HL-60/S4 (cell line): ENCODE data around the gene ADARB2.
"Not testable (repeated sequence)": the region's sequence is repeated elsewhere in the genome, so short reads cannot be mapped to it uniquely, and the experiment has no call there.

Experiments used
- in situ Hi-C: fragments of 300-500 bp; cut with MboI; formaldehyde crosslinking; loops from 2 replicates; pipeline ENCODE4 v1.14.3; 2022; ENCODE audit warnings: low sequenced_read_pairs

ADARB2 gene

GRCh38 chr10:1219874-1220273 lies 517.5 kb downstream of the ADARB2 start:
- in situ Hi-C loops: not testable (repeated sequence)

GRCh38 chr10:1217661-1218060 lies 519.7 kb downstream of the ADARB2 start:
- in situ Hi-C loops: no loop called here

GRCh38 chr10:1217237-1217587 lies 520.1 kb downstream of the ADARB2 start:
- in situ Hi-C loops: no loop called here

DNA sequence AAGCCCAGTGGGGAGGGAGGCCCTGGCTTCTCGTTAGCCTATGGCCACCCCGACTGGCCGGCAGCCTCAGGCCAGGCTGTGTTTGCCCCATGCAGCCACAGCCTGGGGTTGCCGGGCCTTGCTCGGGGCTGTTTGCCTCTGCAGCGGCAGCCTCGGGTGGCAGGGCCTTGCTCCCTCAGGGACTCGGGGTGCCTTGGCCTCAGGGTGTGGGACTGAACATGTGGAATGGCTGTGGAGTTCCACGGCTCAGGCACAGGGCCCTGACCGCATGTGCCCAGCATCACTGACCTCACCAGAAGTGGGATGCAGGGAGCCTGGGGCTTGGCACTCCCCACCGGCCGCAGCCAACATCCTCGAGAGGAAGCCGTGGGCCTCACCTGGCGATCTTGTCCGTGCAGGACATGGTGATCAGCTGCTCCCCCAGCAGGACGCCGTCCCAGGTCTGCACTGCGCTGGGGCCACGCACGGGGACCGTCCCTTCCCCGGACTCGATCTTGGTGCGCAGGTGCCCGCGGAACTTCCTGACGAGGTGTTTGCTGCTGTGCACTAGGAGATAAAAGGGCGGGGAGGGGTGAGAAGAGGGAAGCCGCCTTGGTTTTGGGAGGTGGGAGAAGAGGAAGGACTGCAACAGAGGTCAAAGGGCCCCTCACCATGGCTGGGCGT lies 520.6 kb downstream of the ADARB2 start:
- in situ Hi-C loops: no loop called here

GRCh38 chr10:1215862-1216573 lies 521.3 kb downstream of the ADARB2 start:
- in situ Hi-C loops: no loop called here

DNA sequence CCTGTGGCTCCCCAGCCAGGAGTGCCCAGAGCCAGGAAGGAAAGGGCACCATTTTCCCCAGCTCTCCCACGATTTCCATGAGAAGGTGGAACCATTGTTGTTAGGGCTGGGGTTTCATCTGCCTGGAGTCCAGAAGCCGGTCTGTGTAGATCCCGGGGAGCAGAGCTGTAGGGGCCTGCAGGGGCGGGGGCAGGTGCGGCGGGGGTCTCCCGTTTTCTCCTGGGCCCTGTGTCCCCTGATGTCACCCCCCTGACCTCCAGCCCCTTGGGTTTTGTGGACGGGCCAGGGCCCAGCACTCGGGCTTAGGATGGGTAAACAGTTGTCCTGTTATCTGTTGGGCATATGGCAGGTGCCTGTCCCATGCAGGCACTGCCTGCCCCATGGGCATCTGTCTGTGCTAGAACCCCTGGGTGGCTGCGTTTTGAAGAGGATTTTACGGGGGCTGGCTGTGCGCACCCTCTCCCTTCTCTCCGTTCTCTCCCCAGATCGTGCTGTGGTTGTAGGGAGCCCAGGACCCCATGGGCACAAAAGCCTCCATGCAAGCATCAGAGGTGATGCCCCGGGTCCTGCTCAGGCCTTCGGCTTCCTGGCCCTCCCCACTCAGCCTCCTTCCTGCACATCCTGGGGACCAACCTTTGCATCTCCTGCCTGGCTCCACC lies 522.3 kb downstream of the ADARB2 start:
- in situ Hi-C loops: no loop called here

DNA sequence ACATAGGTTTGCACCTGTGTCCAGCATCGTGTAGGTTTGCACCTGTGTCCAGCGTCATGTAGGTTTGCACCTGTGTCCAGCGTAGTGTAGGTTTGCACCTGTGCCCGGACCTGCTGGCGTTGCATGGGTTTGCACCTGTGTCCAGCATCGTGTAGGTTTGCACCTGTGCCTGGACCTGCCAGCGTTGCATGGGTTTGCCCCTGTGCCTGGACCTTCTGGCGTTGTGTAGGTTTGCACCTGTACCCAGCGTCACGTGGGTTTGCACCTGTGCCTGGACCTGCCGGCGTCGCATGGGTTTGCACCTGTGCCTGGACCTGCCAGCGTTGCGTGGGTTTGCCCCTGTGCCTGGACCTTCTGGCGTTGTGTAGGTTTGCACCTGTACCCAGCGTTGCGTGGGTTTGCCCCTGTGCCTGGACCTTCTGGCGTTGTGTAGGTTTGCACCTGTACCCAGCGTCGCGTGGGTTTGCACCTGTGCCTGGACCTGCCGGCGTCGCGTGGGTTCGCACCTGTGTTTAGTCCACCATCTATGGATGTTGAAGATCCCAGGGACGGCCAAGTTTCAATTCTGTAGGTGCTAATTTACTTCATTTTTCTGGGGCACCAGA lies 523.2 kb downstream of the ADARB2 start:
- in situ Hi-C loops: no loop called here

DNA sequence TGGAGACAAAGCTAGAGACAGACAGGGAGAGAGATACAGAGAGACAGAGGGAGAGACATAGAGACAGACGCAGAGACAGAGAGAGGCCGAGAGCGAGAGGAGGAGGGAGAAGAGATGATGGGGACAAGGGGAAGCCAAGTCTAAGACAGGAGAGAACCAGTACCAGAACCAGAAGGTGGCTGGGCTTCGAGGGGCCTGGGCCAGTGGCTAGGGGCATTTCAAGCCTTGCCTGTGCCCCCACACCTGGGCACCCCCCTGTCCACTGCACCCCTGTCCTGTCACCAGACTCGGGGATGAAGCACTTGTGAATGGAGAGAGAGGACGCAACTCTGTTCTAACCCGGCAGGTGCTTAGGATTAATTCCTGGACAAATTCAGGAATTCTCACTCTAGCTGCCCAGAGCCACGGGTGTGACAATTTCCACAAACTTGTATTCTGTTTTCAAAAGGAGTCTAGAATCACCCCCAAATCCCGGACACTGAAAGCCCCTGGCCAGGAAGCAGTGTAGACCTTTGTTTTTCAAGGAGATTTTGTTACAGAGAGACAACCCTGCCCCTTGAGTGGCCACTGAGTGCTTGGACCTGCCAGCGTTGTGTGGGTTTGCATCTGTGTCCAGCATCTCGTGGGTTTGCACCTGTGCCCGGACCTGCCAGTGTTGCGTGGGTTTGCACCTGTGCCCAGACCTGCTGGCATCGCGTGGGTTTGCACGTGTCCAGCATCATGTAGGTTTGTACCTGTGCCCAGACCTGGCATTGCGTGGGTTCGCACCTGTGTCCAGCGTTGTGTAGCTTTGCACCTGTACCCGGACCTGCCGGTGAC lies 523.9 kb downstream of the ADARB2 start:
- in situ Hi-C loops: no loop called here

GRCh38 chr10:1212571-1213141 lies 524.7 kb downstream of the ADARB2 start:
- in situ Hi-C loops: no loop called here

DNA sequence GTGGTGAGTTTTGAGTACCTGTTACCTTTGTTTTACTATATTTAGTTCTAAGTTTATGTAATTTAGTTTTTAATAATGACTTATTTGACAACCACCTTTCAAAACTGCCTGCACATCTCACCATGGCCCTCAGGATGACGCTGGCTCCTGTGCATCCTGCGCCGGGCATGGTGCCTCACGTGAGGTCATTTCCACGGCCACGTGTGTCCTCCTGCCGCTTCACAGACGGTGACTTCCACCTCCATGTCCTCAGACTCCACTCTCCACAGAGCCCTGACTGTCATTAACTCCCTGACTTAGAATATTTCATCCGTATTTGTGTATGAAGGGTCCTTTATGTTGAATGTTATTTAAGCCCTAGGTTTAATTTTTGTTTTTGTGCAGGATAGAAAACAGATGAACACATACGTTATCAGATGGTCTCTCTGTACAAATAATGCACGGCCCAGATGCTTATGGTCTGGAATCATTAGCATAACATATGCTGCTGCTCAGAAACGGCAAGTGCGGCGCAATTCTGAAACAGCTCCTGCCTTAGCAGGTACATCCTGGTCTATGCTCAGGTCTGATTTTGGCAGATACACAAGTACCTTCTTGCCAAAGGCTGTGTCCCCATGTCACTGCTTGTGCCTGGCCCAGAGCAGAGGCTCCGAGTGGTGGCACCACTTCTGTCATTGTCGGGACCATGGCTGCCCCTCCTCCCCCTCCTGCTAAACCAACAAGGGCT lies 525.3 kb downstream of the ADARB2 start:
- in situ Hi-C loops: no loop called here

DNA sequence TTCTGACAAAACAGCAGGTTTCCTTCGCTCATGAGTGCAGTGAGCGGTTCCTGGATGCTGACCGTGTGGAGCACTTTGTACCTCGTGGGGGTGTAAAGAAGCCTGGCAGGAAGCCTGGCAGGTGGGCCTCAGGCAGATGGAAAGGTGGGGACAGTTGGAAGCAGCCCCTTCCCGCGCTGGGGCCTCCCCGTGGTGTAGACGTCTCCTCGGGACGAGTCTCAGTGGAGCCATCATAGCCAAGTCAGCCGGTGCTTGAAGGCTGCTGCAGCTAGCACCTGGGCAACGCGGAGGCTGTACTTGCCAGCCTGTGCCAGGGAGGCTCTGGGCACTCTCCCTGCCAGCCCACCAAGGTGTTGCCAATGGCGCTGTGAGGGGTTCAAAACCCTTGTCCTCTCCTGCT lies 526.7 kb downstream of the ADARB2 start:
- in situ Hi-C loops: no loop called here

- in situ Hi-C loops: no loop called here
These were observed 527.9 kb downstream of the ADARB2 start for GRCh38 chr10:1209355-1209979.

DNA sequence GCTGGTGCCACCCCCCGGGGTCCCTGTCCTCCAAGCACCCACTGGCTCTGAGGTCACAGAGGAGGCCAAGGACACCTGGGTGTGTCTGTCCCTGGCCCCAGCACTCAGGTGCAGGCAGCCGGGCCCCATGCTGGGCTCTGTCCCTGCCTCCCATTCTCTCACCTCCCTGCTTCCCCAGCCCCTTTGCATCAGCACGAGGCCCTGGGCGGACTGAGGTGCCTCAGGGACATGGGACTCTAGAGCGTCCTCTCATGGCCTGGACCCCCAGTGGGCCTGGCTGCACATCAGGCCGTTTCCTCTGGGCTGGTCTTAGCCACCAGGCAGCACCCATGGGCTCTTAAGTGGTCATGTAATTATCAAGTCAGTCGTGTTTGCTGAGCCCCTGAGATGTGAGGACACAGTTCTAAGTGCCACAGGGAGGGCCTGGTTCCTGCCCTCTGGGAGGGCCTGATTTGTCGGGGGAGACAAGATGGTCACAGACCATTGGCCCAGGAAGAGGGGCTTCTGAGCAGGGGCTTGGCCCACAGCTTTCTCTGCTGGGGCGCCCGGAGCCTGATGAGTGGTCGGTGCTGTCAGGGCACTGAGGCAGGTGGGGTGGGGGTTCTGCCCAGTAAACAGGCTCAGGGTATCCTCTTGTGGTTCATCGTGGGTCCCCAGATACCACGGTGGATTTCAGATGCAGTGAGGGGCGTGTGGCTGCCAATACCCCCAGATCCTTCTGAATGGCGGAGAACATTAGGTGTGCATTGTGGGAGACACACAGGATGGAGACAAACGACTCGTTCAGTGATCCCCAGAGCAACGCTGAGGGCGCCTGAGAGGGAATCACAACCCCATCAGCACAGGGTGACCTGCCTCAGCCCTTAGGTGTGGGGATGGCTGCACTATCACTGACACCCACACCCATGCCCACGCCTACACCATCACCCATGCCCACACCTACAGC lies 528.7 kb downstream of the ADARB2 start:
- in situ Hi-C loops: no loop called here

- in situ Hi-C loops: no loop called here
These were observed 530.7 kb downstream of the ADARB2 start for GRCh38 chr10:1206601-1207000.

GRCh38 chr10:1206101-1206500 lies 531.2 kb downstream of the ADARB2 start:
- in situ Hi-C loops: no loop called here

GRCh38 chr10:1205450-1206030 lies 531.8 kb downstream of the ADARB2 start:
- in situ Hi-C loops: no loop called here

- in situ Hi-C loops: no loop called here
These were observed 532.6 kb downstream of the ADARB2 start for GRCh38 chr10:1204434-1205326.
